ENCODE measurements around the gene C6orf136. TPM values are rescaled to one million over a fixed set of nuclear protein-coding genes. Genes with fewer than 3 reads are reported as not detected.
A peak's percentile ranks its signal among the peaks of the same experiment; 100 is the strongest.
"Not testable (repeated sequence)": the region's sequence is repeated elsewhere in the genome, so short reads cannot be mapped to it uniquely, and the experiment has no call there.

C6orf136 gene
- polyA plus RNA-seq, 1 donor from 2014 or later, result 26.9 TPM

- no peak overlapping the region for H3K27ac Mint-ChIP-seq
- H3K36me3 Mint-ChIP-seq, result peaks cover 7% of the 10 kb centered on the region
- no peaks in the 10 kb centered on the region for H3K27me3 Mint-ChIP-seq
- H3K9me3 Mint-ChIP-seq, result no peaks in the 10 kb centered on the region
- H3K4me1 Mint-ChIP-seq, result peaks cover 0 to 2% (median under 1%) of the 10 kb centered on the region in 3 donors
- H3K4me3 Mint-ChIP-seq, result peak overlapping the region in 1 of 4 donors; percentile 12
Observed at GRCh38 chr6:30664994-30665767, 18.2 kb downstream of the C6orf136 start.

- H3K4me1 Mint-ChIP-seq, result peaks cover 4 to 11% (median 5%) of the 10 kb centered on the region in 3 donors
- not testable (repeated sequence) for H3K36me3 Mint-ChIP-seq, H3K4me3 Mint-ChIP-seq, H3K27ac Mint-ChIP-seq, H3K9me3 Mint-ChIP-seq, H3K27me3 Mint-ChIP-seq
Observed at GRCh38 chr6:30666300-30666699, 19.4 kb downstream of the C6orf136 start.

- H3K9me3 Mint-ChIP-seq, result no peaks in the 10 kb centered on the region
Observed at GRCh38 chr6:30670760-30671527, 24.0 kb downstream of the C6orf136 start.

GRCh38 chr6:30672445-30673253 is 25.7 kb downstream of the C6orf136 start, which contains the start of gene DHX16:
Gene DHX16 (minus strand): TSS chr6:30673006. CDS start chr6:30672841, 165 bp downstream.
- Mint-ChIP-seq H3K27ac (peak within 1 kb of the TSS; percentile 83 to 99 (median 88)), H3K27me3 (peaks cover 2% of the 10 kb centered on the region), H3K36me3 (peaks cover 5% of the 10 kb centered on the region), H3K4me3 (peak within 1 kb of the TSS; percentile 83 to 96 (median 93)), H3K4me1 (peaks cover 15 to 24% (median 22%) of the 10 kb centered on the region in 3 donors), H3K9me3 (no peaks in the 10 kb centered on the region)

More at GRCh38 chr6:30670760-30671527, 24.0 kb downstream of the C6orf136 start:
- Mint-ChIP-seq H3K27ac (peak overlapping the region in 2 of 3 donors; percentile 63 to 64), H3K36me3 (peaks cover 3% of the 10 kb centered on the region), H3K27me3 (peaks cover 2% of the 10 kb centered on the region), H3K4me3 (peak overlapping the region; percentile 66 to 84 (median 75)), H3K4me1 (peaks cover 10 to 19% (median 18%) of the 10 kb centered on the region in 3 donors)

GRCh38 chr6:30676660-30677285 is 29.8 kb downstream of the C6orf136 start:
- peaks cover 2% of the 10 kb centered on the region for H3K27me3 Mint-ChIP-seq
- H3K27ac Mint-ChIP-seq, result peak overlapping the region; percentile 46 to 71 (median 56)
- H3K4me3 Mint-ChIP-seq, result peak overlapping the region in 1 of 4 donors; percentile 68
- peaks cover 26 to 38% (median 29%) of the 10 kb centered on the region in 3 donors for H3K4me1 Mint-ChIP-seq
- no peaks in the 10 kb centered on the region for H3K9me3 Mint-ChIP-seq
- H3K36me3 Mint-ChIP-seq, result peaks cover 9% of the 10 kb centered on the region

- Mint-ChIP-seq H3K27ac (peak overlapping the region; percentile 57 to 100 (median 98)), H3K27me3 (no peaks in the 10 kb centered on the region), H3K4me3 (peak overlapping the region; percentile 99 to 100 (median 100)), H3K36me3 (peaks cover 15% of the 10 kb centered on the region), H3K9me3 (no peaks in the 10 kb centered on the region), H3K4me1 (peaks cover 23 to 43% (median 25%) of the 10 kb centered on the region in 3 donors)
Observed at GRCh38 chr6:30678964-30679726, 32.2 kb downstream of the C6orf136 start.

- H3K27ac Mint-ChIP-seq, result peak overlapping the region; percentile 98 to 100 (median 98)
- H3K36me3 Mint-ChIP-seq, result peaks cover 16% of the 10 kb centered on the region
- peak overlapping the region; percentile 99 to 100 (median 100) for H3K4me3 Mint-ChIP-seq
- H3K27me3 Mint-ChIP-seq, result no peaks in the 10 kb centered on the region
- peaks cover 23 to 43% (median 23%) of the 10 kb centered on the region in 3 donors for H3K4me1 Mint-ChIP-seq
- no peaks in the 10 kb centered on the region for H3K9me3 Mint-ChIP-seq
Observed at GRCh38 chr6:30679765-30680535, 33.0 kb downstream of the C6orf136 start.

GRCh38 chr6:30681766-30682142 is 34.8 kb downstream of the C6orf136 start:
- H3K36me3 Mint-ChIP-seq, result peaks cover 14% of the 10 kb centered on the region
- H3K27ac Mint-ChIP-seq, result peak overlapping the region; percentile 98 to 100 (median 98)
- H3K9me3 Mint-ChIP-seq, result peaks cover 0 to 1% (median 0%) of the 10 kb centered on the region in 3 donors
- H3K4me3 Mint-ChIP-seq, result peak overlapping the region; percentile 99 to 100 (median 100)
- no peaks in the 10 kb centered on the region for H3K27me3 Mint-ChIP-seq
- peaks cover 19 to 38% (median 19%) of the 10 kb centered on the region in 3 donors for H3K4me1 Mint-ChIP-seq

GRCh38 chr6:30682143-30683117 is 35.5 kb downstream of the C6orf136 start:
- H3K4me3 Mint-ChIP-seq, result peak overlapping the region; percentile 99 to 100 (median 100)
- peaks cover 19 to 38% (median 19%) of the 10 kb centered on the region in 3 donors for H3K4me1 Mint-ChIP-seq
- H3K27ac Mint-ChIP-seq, result peak overlapping the region; percentile 98 to 100 (median 98)
- no peaks in the 10 kb centered on the region for H3K27me3 Mint-ChIP-seq
- H3K36me3 Mint-ChIP-seq, result peaks cover 13% of the 10 kb centered on the region
- peaks cover 0 to 1% (median 0%) of the 10 kb centered on the region in 3 donors for H3K9me3 Mint-ChIP-seq

- Mint-ChIP-seq H3K9me3 (peaks cover 0 to 1% (median 0%) of the 10 kb centered on the region in 3 donors), H3K36me3 (peaks cover 15% of the 10 kb centered on the region), H3K4me1 (peaks cover 24 to 43% (median 25%) of the 10 kb centered on the region in 3 donors)
Observed at GRCh38 chr6:30683183-30683979, 36.4 kb downstream of the C6orf136 start.

GRCh38 chr6:30683980-30684338 is 37.0 kb downstream of the C6orf136 start:
- Mint-ChIP-seq H3K4me1 (peaks cover 27 to 46% (median 29%) of the 10 kb centered on the region in 3 donors), H3K9me3 (peaks cover 0 to 1% (median 0%) of the 10 kb centered on the region in 3 donors), H3K27ac (peak overlapping the region; percentile 98 to 100 (median 98)), H3K4me3 (peak overlapping the region; percentile 99 to 100 (median 100)), H3K27me3 (no peaks in the 10 kb centered on the region), H3K36me3 (peaks cover 14% of the 10 kb centered on the region)

More at GRCh38 chr6:30683183-30683979, 36.4 kb downstream of the C6orf136 start:
- Mint-ChIP-seq H3K4me3 (peak overlapping the region; percentile 99 to 100 (median 100)), H3K27ac (peak overlapping the region; percentile 98 to 100 (median 98)), H3K27me3 (no peaks in the 10 kb centered on the region)

Measured in IgD-negative memory B cell (primary cell).